ENCODE measurements around the gene POU1F1.
"Not testable (repeated sequence)": the region's sequence is repeated elsewhere in the genome, so short reads cannot be mapped to it uniquely, and the experiment has no call there.

POU1F1 gene, protein sequence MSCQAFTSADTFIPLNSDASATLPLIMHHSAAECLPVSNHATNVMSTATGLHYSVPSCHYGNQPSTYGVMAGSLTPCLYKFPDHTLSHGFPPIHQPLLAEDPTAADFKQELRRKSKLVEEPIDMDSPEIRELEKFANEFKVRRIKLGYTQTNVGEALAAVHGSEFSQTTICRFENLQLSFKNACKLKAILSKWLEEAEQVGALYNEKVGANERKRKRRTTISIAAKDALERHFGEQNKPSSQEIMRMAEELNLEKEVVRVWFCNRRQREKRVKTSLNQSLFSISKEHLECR

DNA sequence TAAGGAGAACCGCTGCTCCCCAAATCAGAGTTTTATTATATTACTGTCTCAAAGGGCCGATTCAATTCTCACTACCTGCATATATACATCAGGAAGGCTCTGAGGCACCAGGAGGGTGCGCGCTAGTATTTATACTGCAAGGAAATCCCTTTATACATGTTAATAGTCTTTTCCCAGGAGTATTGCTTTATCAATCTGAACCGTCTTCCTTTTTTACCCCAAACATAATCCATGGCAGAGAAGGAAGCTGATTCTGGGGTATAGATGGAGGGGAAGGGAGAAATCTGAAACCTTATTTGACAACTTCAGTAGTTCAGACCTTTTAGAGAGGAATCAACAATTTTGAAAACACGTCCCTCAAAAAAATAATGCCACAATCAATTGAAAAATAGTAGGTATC is at the start of gene POU1F1:
TSS of gene POU1F1 (minus strand) at position 101 of the 400 bp plus-strand sequence. CDS start 122 bp downstream, outside the sequence.
- DNase-seq (ENCODE audit: extremely low read depth in 1 of 2, low read depth in 1 of 2): no peak

DNA sequence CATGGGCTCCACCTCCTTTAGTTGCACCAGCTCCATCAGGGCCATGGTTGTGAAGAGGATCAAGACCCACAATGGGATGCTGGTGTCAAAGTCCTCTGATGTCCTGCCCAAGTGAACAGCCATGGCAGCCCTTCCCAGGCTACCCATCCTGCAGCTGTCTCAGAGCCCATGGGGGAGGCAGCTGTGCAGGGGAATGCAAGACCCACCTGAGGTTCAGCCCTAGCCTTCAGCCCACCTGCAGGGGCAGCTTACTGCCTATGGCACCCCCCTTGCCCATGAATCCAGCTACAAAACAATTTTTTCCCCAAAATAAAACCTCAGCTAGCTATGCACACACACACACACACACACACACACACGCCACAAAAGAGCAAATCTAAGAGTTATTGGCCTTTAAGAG is 48.2 kb upstream of the POU1F1 start:
- DNase-seq (ENCODE audit: extremely low read depth in 1 of 2, low read depth in 1 of 2): no peak

DNA sequence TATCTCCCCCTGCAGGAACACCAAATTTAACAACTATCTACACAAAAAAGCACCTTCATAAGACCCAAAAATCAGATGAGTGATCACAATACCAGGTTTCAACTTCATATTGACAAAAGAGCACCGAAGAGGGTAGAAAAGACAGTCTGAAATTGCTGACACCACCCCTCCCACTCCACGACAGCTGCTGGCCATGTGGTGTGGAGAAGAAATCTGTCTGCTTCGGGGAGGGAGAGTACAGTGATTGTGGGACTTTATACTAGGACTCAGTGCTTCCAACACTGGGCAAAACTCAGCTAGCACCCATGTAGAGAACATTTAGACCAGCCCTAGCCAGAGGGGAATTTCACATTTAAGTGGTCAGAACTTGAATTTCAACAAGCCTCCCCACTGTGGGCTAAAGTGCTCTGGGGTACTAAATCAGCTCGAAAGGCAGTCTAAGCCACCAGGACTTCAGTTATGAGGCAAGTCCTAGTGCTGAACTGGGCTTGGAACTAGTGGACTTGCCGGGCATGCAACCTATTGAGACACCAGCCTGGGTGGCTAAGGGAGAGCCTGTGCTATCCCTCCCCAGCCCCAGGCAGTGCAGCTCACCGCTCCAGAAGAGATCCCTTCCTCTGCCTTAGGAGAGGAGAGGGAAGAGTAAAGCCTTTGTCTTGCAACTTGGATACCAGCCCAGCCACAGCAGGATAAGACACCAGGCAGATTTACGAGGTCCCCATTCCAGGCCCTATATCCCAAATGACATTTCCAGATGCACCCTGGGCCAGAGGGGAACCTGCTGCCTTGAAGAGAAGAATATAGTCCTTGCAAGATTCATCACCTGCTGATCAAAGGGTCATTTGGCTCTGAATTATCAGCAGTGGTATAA is 44.6 kb upstream of the POU1F1 start:
- no peak for DNase-seq (ENCODE audit: extremely low read depth in 1 of 2, low read depth in 1 of 2)

DNA sequence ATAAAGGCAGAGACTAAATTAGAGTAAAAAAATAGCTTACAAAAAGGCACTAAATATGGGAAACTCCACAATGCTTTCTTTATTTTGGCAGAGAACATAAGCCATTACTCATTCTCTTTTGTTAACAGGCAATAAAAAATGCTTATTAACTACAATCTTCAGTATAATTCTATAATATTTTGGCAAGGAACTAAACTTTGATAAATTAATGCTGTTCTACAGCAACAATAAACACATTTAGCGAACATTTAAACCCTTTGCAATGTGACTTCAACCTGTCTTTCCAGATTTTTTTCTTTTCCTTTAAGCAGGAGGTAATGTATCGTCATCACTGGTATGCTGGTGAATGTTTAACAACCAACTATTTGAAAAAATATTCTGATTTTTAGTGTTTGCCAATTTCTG is 42.2 kb upstream of the POU1F1 start:
- DNase-seq (ENCODE audit: extremely low read depth in 1 of 2, low read depth in 1 of 2): no peak

DNA sequence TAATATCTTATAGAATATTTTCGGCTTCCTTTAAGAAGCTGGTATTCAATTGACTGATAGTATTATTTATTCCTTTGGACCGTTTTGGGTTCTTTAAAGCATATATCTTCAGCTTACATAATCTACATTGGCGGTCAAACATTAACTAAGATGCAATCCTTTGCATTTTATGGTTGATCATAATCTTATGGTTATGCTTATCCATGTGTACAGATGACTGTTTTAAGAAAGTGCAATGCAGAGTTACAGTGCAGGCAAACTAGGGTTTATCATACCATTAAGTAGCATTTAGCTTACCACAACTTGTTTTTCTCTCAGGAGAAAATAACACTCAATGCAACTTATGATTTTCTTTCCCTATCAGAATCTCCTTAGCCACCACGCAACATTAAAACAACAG is 41.4 kb upstream of the POU1F1 start:
- DNase-seq (ENCODE audit: extremely low read depth in 1 of 2, low read depth in 1 of 2): no peak

DNA sequence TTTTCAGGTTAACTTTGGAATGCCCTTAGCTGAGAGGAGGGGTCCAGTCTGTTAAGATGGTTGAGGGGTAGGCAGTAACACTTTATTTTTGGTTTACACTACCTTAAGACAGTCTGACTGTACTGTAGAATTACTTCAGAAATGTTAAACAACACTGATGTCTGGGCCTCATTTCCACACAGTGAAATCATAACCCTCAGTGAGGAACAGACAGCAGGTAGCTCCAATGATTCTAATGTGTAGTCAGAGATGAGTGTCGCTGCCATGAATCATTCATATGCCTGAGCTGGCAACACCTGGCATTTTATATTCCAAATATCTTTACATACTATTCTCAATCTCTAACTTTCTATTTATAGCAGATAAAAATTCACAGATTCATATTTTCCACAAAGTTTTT is 37.3 kb upstream of the POU1F1 start:
- peak in 1 of 2 donors; percentile 6 for DNase-seq (ENCODE audit: extremely low read depth in 1 of 2, low read depth in 1 of 2)

DNA sequence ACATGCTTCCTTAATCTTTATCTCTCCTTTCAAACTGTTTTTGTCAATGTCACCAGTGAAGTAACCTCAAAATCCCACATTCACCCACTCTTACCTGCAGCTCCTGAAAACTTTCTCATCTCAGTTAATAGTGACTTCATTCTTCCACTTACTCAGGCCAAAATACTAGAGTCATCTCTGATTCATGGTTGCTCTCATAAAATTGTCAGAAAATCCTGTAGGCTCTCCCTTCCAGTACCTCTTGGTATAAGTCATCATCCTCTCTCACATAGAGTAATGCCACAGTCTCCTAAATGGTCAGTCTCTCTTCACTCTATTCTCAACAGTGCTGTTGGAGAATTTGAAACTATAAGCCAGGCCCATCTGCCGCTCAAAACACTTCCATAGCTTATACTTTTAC is 34.9 kb upstream of the POU1F1 start:
- no peak for DNase-seq (ENCODE audit: extremely low read depth in 1 of 2, low read depth in 1 of 2)

DNA sequence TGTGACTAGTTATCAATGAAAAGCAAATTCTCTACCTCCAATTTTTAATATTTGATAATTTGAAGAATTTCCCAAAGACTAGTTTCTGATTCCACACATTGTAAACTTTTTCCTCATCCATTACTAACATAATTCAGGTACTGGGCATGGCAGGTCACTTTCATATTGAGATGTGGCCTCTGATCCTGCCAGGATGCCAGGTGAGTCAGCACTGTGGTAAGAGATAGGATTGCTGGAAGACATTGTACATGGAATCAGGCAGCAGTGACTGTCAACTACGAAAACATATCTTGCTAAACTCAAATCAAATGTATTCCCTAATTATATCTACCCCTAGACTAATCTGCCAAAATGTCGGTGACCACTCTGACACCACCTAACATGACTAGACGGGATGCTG is 33.2 kb upstream of the POU1F1 start:
- DNase-seq (ENCODE audit: extremely low read depth in 1 of 2, low read depth in 1 of 2): no peak

DNA sequence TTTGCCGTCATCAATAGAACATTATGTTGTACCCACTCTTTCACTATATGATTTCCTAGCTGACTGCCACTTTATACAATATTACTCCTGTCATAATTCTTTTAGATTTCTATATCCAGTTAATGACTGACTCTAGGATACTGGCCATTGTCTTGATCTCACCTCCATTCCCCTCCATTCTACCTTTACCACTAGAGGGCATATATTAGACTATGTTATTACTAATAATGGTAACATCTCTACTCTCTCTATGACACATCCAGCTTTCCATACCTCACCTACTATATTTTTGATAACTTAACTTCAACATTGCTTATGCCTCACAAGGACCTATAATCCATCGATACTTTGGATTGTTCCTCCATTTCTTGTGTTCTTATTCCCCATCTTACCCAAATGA is 31.4 kb upstream of the POU1F1 start:
- no peak for DNase-seq (ENCODE audit: extremely low read depth in 1 of 2, low read depth in 1 of 2)

DNA sequence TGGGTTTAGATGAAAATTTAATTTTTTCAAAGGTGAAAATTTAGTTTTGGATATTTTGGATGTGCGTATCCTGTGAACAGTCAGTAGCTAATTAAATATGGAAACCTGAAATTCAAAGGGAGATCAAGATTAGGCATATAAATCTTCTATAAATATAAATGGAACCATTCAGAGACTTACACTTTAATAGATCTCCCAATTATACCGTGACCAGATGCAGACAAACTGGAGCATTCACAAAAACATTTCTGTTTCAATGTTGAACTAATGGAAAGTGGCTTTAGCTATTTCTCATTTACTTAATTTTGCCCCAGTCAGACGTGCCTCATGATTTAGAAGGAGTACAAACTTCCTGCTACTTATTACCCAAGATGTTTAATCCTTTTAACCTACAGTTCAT is 29.1 kb upstream of the POU1F1 start:
- DNase-seq (ENCODE audit: extremely low read depth in 1 of 2, low read depth in 1 of 2): no peak

DNA sequence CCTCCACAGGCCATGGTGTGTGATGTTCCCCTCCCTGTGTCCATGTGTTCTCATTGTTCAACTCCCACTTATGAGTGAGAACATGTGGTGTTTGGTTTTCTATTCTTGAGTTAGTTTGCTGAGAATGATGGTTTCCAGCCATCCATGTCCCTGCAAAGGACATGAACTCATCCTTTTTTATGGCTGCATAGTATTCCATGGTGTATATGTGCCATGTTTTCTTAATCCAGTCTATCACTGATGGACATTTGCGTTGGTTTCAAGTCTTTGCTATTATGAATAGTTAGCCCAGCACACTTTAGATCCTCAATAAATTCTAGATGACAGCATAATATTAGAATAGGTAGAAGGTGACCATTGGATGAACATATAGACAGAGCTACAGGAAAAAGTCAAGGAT is 28.6 kb upstream of the POU1F1 start:
- not testable (repeated sequence) for DNase-seq (ENCODE audit: extremely low read depth in 1 of 2, low read depth in 1 of 2)

DNA sequence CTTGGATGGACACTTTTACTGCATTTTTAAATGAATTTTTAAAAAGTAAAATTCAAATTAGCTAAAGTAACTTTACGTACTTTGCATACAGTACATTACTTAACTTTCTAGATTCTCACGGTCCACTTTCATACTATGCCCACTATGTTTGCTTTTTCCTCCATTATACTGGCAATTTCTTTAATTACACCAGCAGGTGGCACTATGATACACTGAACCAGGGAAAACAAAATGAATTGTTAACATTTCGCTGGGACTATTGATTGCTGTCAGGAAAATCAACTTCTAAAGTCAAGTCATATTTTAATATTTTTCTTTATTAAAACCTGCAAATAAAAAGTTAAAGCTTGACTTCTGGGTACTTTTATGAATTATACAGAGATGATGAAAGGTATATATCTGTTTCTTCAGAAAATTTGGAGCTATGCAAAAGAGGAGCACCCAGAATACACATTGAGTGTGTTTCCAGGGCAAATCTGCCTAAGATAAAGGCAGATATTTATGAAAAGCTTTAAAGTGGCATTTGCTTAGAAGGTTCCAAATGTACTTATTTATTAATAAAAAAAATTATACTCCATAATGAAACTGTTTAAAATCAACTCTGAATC is 21.8 kb upstream of the POU1F1 start:
- no peak for DNase-seq (ENCODE audit: extremely low read depth in 1 of 2, low read depth in 1 of 2)

DNA sequence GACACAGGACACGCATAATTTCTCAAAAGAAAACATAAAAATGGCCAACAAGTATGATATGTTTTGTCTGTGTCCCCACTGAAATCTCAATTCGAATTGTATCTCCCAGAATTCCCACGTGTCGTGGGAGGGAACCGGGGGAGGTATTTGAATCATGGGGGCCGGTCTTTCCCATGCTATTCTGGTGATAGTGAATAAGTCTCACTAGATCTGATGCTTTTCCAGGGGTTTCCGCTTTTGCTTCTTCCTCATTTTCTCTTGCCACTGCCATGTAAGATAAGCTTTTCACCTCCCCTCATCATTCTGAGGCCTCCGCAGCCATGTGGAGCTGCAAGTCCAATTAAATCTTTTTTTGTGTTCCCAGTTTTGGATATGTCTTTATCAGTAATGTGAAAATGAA is 12.1 kb upstream of the POU1F1 start:
- DNase-seq (ENCODE audit: extremely low read depth in 1 of 2, low read depth in 1 of 2): no peak

DNA sequence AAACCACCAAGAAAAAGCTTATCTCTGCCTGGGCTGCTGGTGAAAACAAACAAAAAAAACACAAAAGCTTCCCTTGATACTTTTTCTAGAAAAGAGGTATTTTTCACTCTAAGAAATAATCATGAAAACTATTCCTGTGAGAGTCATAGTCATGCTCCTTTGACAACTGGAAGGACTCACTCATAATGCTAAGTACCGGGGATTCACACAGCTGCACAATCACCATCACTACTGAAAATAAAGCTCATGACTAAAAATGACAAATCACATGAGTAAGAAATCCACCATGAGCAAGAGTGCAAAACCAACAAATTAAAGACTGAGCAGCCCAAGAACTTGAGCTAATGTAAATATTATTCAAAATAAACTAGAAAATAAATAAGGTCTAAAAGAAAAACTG is 10.6 kb upstream of the POU1F1 start:
- DNase-seq (ENCODE audit: extremely low read depth in 1 of 2, low read depth in 1 of 2): no peak

DNA sequence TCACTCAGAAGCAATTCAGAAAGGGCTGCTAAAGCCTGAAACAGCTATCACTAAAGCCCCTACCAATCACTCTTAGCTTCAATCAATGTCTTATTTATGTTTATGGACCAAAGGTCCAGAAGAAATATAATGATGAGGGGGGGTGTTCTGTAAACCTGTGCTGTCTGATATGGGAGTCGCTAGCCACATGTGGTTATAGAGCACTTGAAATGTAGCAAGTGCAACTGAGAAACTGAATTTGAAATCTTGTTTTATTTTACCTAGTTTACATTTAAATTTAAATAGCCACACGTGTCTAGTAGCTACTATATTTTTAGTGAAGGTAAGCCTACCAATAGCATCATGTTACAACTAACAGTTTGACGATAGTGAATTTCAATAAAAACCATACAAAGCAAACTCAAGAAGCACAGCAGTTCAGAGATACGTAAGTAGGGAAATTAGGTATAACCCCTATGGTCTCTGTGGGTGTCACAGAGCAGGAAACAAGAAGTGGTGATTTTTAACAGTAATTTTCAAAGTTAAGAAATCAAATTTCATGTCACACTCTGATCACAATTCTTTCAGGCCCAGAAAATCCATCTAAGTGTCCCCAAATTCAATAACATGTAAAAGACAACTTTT is 3.6 kb downstream of the POU1F1 start:
- DNase-seq (ENCODE audit: extremely low read depth in 1 of 2, low read depth in 1 of 2): no peak

DNA sequence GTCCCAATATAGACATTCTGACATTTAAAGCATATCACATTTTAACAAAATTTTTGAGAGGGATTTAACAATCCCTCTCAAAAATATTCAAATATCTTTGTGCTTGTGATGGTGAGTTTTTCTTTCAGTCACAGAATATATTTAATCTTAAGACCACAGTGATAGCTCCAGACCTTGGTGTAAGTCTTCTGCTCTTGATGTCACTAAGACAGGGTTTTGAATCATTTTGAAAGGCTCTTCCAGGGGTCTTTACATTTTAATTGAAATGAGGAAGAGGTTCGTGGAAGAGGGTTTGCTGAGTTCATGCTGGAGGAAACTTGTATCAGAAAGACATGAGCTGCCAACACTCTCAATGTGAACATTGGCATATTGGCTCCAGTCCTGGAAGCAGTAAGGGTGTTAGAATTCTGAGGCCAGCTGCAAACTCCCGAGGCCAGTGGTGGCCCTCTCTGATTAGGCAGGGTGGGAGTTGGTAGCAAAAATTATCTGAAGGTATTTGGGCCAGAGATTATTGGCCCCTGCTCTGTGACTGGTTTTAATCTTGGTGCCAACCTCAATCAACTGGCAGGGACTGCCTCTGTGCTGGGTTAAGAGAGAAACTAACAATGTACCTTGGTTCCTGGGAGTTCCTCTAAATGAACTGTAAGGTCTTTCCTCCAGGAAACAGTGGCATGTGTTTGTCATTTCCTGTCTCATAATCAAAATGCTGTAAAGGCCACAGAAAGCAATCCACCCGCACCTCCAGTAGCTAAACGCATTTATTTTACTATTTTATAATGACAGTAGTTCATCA is 5.3 kb downstream of the POU1F1 start:
- DNase-seq (ENCODE audit: extremely low read depth in 1 of 2, low read depth in 1 of 2): no peak

DNA sequence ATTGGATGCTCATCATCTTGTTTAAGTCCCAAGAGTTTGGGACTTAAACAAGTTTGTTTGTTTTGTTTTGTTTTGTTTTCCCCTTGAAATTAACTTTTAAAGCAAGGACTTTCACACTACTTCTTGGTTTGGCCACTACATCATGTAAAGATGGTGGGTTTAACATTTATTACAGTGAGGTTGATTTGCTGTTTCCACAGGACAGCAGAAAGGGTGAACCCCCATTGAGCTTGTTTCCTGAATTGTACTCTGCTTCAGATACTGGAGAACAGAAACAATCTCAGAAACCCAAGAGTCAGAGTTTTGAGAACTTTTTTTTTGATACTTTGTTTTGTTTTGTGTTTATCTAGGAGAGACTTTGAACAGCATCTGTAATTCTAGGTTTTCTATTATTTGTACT is 6.7 kb downstream of the POU1F1 start:
- DNase-seq (ENCODE audit: extremely low read depth in 1 of 2, low read depth in 1 of 2): no peak

DNA sequence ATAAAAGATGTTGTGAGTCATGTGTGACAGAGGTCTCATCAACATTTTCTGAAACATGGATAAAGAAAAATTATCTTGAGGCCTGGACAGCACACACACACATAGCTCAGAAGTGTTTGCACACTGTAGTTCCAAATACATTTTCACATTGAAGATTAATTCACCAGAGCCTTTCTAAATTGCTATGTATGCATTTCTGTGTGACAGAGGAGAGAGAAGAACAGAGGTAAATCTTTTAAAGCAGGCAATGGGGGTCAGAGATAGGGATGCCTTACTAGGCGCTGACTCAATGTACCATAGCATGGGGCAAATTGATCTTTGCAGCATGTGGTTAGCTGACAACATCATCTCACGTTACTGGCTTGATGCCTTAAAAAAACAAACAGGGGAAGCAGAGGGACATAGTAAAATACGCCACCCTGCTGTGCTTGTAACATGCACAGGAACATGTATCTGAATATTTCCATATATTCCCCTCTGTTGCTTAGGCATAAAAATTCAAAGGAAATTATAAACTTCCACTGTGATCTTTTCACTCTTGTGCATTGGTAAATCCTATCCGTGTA is 7.7 kb downstream of the POU1F1 start:
- no peak for DNase-seq (ENCODE audit: extremely low read depth in 1 of 2, low read depth in 1 of 2)

DNA sequence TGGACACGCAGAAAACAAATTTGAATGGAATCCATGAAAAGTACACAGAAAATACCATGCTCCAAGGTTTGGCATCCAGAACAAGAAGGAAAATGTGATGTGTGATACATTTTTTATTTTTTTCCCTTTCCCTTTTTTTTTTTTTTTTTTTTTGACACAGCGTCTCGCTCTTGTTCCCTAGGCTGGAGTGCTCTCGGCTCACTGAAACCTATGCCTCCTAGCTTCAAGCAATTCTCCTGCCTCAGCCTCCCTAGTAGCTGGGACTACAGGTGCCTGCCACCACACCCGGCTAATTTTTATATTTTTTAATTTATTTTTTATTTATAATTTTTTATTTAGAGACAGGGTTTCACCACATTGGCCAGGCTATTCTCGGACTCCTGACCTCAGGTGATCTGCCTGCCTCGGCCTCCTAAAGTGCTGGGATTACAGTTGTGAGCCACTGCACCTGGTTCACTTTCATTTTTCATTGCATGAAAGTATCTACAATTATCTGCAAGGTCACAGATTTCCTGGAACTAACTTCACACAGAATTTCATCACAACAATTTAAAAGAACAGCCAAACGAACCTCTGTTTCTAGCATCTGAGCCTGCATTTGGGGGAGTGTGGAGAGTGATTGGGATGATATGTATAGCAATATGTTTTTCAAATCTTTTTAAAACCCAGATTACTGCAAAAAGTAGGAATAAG is 8.3 kb downstream of the POU1F1 start:
- no peak for DNase-seq (ENCODE audit: extremely low read depth in 1 of 2, low read depth in 1 of 2)

DNA sequence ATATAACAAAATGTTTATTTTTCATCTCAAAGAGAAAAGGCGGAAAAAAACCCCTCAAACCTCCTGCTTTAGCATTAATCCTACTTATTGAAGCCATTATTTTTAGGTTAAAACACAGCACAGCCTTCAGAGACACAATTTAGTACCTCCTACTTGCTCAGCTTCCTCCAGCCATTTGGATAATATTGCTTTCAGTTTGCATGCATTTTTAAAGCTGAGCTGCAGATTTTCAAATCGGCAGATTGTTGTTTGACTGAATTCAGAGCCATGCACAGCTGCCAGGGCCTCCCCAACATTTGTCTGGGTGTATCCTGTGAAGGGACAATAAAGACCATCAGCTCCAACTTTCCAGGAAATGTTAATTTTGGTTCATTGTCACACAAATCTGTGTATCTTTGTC is 14.5 kb downstream of the POU1F1 start:
- no peak for DNase-seq (ENCODE audit: extremely low read depth in 1 of 2, low read depth in 1 of 2)
